ENCODE results near the gene OR6T1.

- no peak for TF ChIP-seq CTCF (conservative IDR thresholded peaks at IDR 0.05 in 1 of 2, IDR thresholded peaks at IDR 0.05 in 1 of 2; ENCODE audit: extremely low read depth in 1 of 2, insufficient read depth in 1 of 2, low read depth in 1 of 2, low read length in 2 of 2)
- TF ChIP-seq EZH2 (IDR thresholded peaks at IDR 0.05; ENCODE audit: borderline replicate concordance, low read length) = no peak
These were observed 35.7 kb upstream of the OR6T1 start for GRCh38 chr11:123979311-123979710.

Data from mammary epithelial cell (primary cell).